ENCODE measurements around the gene FAM240A. TPM values are rescaled to one million over a fixed set of nuclear protein-coding genes. Genes with fewer than 3 reads are reported as not detected.

Gene FAM240A
- total and polyA plus RNA-seq, 4 donors: not detected

DNA sequence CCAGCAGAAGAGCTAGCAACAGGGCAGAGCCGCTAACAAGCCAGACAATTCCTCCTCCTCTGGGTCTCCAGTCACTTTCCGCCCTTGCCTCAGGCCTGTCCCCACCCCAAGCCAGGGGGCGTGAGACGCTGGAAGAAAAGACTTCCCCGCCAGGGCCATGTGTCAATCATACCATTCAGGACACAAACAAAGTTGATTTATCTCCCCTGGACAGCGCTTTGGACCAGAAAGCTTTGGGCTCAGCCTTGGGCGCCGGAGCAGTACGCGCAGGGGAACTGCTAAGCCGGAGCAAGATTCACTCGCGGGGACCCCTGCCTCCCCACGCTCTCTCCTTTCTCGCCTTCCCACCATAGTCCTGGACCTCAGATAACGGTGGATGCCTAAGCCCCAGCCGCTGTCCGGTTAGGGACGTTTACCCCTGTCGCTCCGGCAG, 46.7 kb upstream of the FAM240A start:
- Histone ChIP-seq H3K27ac (ENCODE audit: low read depth in 1 of 2, low read length in 2 of 2) (peak overlapping the region; percentile 84 to 96), H3K9ac (ENCODE audit: low read depth in 1 of 2, low read length in 2 of 2) (peak overlapping the region in 1 of 2 donors; percentile 54), H3K9me3 (ENCODE audit: control insufficient read depth in 4 of 4, low read length in 3 of 4) (no peaks in the 10 kb centered on the region), H3K27me3 (ENCODE audit: control insufficient read depth in 4 of 4, insufficient read depth in 4 of 4, low read length in 3 of 4) (no peaks in the 10 kb centered on the region), H3K4me1 (ENCODE audit: control insufficient read depth in 4 of 4, insufficient read depth in 4 of 4, low read length in 3 of 4) (peaks cover 0 to 16% (median 4%) of the 10 kb centered on the region in 4 donors), H3K36me3 (ENCODE audit: control insufficient read depth in 4 of 4, insufficient read depth in 3 of 4, low read depth in 1 of 4, low read length in 3 of 4) (no peaks in the 10 kb centered on the region), H3K4me3 (ENCODE audit: low read depth in 1 of 3, low read length in 3 of 3) (peak overlapping the region; percentile 58 to 76 (median 61))
- 5% methylated on average over 21 of the region's 21 CpGs for WGBS
- DNase-seq (ENCODE audit: low spot score): peak; percentile 54
- TF ChIP-seq REST (IDR thresholded peaks at IDR 0.05) (peak; percentile 30), HNF4G (IDR thresholded peaks at IDR 0.05) (no peak), TAF1 (conservative IDR thresholded peaks at IDR 0.05) (no peak)

DNA sequence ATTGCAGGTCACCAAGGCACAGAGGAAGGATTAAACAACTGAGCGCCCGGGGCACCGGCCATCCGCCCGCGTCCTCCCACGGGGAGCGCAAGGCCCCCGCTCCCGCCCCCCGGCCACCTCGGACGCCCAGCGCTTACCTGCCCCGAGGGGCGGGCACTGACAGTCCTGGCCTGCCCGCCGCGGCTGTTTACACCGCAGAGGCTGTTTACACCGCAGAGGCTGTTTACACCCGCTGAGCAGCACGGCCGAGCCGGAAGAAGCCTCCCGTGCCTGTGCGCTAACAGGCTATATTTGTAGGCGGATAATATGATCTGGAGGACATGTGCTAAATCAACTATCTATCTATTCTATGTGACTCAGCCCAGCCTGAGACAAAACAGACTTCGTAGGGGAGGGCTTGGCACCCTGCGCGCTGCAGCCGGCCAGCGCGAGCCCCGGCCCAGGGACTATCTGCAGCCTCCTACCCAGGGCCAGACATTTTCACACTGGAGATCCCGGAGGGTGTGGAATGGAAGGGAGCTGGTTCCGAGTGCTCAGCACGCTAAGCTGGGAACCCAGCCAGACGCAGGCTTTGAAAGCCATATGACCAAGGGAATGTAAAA, 46.2 kb upstream of the FAM240A start, which contains the start of gene LRRC2:
LRRC2 (minus strand) TSS at position 263 of the 602 bp plus-strand sequence. CDS start 14,711 bp downstream, outside the sequence.
- WGBS: 1% methylated on average over 39 of the region's 39 CpGs
- peaks cover 0 to 16% (median 4%) of the 10 kb centered on the region in 4 donors for H3K4me1 ChIP-seq (ENCODE audit: control insufficient read depth in 4 of 4, insufficient read depth in 4 of 4, low read length in 3 of 4)
- no peaks in the 10 kb centered on the region for H3K9me3 ChIP-seq (ENCODE audit: control insufficient read depth in 4 of 4, low read length in 3 of 4)
- peak; percentile 84 for TF ChIP-seq TAF1 (conservative IDR thresholded peaks at IDR 0.05)
- TF ChIP-seq, protein P1, sequence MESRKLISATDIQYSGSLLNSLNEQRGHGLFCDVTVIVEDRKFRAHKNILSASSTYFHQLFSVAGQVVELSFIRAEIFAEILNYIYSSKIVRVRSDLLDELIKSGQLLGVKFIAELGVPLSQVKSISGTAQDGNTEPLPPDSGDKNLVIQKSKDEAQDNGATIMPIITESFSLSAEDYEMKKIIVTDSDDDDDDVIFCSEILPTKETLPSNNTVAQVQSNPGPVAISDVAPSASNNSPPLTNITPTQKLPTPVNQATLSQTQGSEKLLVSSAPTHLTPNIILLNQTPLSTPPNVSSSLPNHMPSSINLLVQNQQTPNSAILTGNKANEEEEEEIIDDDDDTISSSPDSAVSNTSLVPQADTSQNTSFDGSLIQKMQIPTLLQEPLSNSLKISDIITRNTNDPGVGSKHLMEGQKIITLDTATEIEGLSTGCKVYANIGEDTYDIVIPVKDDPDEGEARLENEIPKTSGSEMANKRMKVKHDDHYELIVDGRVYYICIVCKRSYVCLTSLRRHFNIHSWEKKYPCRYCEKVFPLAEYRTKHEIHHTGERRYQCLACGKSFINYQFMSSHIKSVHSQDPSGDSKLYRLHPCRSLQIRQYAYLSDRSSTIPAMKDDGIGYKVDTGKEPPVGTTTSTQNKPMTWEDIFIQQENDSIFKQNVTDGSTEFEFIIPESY (IDR thresholded peaks at IDR 0.05): no peak
- peak; percentile 64 for TF ChIP-seq MAX (IDR thresholded peaks at IDR 0.05)
- TF ChIP-seq HNF4A (conservative IDR thresholded peaks at IDR 0.05): no peak
- TF ChIP-seq YY1 (IDR thresholded peaks at IDR 0.05): peak; percentile 89
- TF ChIP-seq GABPA (IDR thresholded peaks at IDR 0.05 in 1 of 2, conservative IDR thresholded peaks at IDR 0.05 in 1 of 2): no peak
- TF ChIP-seq HNF4G (IDR thresholded peaks at IDR 0.05): no peak
- TF ChIP-seq NR2F2 (IDR thresholded peaks at IDR 0.05): peak; percentile 22
- TF ChIP-seq CTCF (IDR thresholded peaks at IDR 0.05; ENCODE audit: low read depth, low read length, missing input control): no peak
- peak in 1 of 2 donors; percentile 9 for TF ChIP-seq RXRA (IDR thresholded peaks at IDR 0.05)
- TF ChIP-seq REST (IDR thresholded peaks at IDR 0.05): no peak
- peak; percentile 7 to 44 for TF ChIP-seq RAD21 (IDR thresholded peaks at IDR 0.05)
- TF ChIP-seq SP1 (IDR thresholded peaks at IDR 0.05): no peak
- TF ChIP-seq FOXA2 (IDR thresholded peaks at IDR 0.05): no peak
- peak within 1 kb of the TSS; percentile 84 to 96 for H3K27ac ChIP-seq (ENCODE audit: low read depth in 1 of 2, low read length in 2 of 2)
- H3K36me3 ChIP-seq (ENCODE audit: control insufficient read depth in 4 of 4, insufficient read depth in 3 of 4, low read depth in 1 of 4, low read length in 3 of 4): no peaks in the 10 kb centered on the region
- peak; percentile 68 for DNase-seq (ENCODE audit: low spot score)
- peak within 1 kb of the TSS; percentile 54 to 84 for H3K9ac ChIP-seq (ENCODE audit: low read depth in 1 of 2, low read length in 2 of 2)
- H3K4me3 ChIP-seq (ENCODE audit: low read depth in 1 of 3, low read length in 3 of 3): peak within 1 kb of the TSS; percentile 58 to 76 (median 61)
- H3K27me3 ChIP-seq (ENCODE audit: control insufficient read depth in 4 of 4, insufficient read depth in 4 of 4, low read length in 3 of 4): no peaks in the 10 kb centered on the region
